GM12875 (cell line): ENCODE data around the gene CNIH3.

ENCODE experiments used
- H3K4me3 ChIP-seq: one replicate; pipeline ENCODE4 v1.5.1; 2011; ENCODE audit warnings: low read depth, low read length, control low read depth
- TF ChIP-seq, protein P1 (sequence below): IDR thresholded peaks from 2 replicates; pipeline ENCODE4 v1.5.1; 2011; ENCODE audit warnings: low read depth, mild to moderate bottlenecking, control low read depth, inconsistent platforms, low read length, moderate library complexity, borderline replicate concordance; ENCODE audit not compliant: insufficient read depth

Gene CNIH3

GRCh38 chr1:224691148-224691925 lies 75.2 kb downstream of the CNIH3 start:
- no peak overlapping the region for H3K4me3 ChIP-seq
- TF ChIP-seq, protein P1, sequence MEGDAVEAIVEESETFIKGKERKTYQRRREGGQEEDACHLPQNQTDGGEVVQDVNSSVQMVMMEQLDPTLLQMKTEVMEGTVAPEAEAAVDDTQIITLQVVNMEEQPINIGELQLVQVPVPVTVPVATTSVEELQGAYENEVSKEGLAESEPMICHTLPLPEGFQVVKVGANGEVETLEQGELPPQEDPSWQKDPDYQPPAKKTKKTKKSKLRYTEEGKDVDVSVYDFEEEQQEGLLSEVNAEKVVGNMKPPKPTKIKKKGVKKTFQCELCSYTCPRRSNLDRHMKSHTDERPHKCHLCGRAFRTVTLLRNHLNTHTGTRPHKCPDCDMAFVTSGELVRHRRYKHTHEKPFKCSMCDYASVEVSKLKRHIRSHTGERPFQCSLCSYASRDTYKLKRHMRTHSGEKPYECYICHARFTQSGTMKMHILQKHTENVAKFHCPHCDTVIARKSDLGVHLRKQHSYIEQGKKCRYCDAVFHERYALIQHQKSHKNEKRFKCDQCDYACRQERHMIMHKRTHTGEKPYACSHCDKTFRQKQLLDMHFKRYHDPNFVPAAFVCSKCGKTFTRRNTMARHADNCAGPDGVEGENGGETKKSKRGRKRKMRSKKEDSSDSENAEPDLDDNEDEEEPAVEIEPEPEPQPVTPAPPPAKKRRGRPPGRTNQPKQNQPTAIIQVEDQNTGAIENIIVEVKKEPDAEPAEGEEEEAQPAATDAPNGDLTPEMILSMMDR: no peak

DNA sequence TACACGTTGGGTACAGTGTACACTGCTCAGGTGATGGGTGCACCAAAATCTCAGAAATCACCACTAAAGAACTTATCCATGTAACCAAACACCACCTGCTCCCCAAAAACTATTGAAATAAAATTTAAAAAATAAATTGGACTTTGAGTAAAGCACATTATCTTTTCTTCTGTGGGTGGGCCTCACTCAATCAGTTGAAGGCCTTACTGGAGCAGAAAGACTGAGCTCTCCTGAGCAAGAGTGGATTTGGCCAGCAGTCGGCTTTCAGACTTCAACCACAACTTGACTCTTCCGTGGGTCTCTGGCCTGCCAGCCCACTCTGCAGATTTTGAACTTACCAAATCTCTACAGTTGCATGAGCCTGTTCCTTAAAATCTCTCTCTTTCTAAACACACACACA lies 78.9 kb downstream of the CNIH3 start:
- H3K4me3 ChIP-seq: no peak overlapping the region
- TF ChIP-seq, protein P1: no peak

DNA sequence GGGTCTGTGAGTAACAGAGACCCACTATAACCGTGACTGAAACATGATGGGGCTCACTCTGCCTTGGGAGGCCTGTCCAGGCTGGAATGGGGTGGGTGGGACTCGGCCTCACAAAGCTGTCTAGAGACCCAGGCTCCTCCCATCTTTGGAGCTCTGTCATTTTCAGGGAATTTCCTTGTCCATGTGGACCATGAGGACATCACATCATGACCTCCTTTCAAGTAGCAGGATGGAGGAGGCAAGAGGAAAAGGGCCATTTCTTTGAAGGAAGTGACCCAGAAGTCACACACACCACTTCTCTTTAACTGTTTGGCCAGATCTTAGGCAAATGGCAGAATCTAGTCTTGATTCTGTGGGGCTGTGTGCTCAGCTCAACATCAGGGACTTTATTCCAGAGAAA lies 79.9 kb downstream of the CNIH3 start:
- no peak overlapping the region for H3K4me3 ChIP-seq
- TF ChIP-seq, protein P1: no peak

- TF ChIP-seq, protein P1: no peak
- H3K4me3 ChIP-seq: no peak overlapping the region
Observed at GRCh38 chr1:224696891-224697765, 81.0 kb downstream of the CNIH3 start.

DNA sequence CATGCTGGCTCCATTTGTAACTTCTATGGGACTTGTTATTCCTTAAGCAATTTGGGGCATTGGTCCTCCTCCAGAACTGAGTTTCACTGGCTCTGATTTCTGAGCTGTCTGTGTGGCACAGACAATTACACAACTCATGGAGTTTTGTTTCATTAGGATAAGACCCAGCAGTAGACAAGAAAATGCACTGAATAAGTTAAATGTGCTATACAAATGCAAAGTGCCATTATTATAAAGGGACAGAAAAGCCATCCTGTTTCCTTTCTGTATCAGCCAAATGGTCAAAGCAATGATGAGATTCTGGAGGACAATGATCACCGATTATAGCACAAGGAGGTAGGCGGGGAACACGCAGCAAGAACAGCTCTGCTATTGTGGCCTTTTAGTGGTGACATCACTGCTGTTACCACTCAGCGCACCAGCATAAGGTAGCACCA lies 81.9 kb downstream of the CNIH3 start:
- no peak overlapping the region for H3K4me3 ChIP-seq
- TF ChIP-seq, protein P1: no peak

DNA sequence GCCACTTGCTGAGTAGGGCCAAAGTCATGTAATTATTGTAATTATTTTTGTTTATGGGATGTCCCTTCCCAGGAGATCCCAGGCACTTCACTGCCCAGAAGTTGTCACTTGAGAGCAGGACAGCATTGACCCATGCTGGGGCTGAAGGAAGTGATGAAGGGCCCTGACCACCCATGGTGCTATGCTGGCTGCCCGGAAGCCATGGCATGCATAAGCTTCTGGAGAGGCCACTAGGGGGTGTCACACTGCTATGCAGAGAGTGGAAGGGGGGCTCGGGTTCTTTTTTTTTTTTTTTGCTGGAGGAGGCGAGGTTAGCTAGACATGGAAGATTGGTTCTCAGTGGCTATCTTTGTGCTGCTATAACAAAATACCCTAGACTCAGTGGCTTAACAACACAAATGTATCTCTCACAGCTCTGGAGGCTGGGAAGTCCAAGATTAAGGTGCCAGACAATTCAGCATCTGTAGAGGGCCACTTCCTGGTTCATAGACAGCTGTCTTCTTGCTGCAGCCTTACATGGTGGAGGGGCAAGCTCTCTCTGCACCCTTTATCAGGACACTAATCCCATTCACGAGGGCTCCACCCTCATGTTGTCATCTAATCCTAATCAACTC lies 84.9 kb downstream of the CNIH3 start:
- TF ChIP-seq, protein P1: peak; percentile 67
- no peak overlapping the region for H3K4me3 ChIP-seq
